NCI-H1436 (cell line): ENCODE measurements around the gene GPR39.

Experiments
- DNase-seq: peaks from one replicate; lab custom pipeline; 2025; lab: John Stamatoyannopoulos, UW

Gene GPR39

DNA sequence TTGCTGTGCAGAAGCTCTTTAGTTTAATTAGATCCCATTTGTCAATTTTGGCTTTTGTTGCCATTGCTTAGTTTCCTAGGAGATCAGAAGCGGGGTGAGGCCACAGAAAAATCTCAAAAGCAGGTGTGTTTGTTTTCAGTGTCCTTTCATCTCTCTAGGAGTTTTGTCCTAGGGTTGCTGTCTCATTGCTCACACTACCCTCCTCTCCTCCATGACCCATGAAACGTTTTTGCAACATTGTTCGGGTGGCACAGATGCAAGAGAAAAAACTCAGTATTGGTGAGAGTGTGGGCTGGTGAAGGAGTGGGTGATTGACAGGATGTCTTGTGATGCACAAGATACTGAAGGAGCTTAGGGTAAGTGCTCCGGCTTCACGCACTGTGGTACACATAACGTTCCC, 149.8 kb downstream of the GPR39 start:
- no peak for DNase-seq

- no peak for DNase-seq
Measured at GRCh38 chr2:132567682-132568081, 151.1 kb downstream of the GPR39 start.

DNA sequence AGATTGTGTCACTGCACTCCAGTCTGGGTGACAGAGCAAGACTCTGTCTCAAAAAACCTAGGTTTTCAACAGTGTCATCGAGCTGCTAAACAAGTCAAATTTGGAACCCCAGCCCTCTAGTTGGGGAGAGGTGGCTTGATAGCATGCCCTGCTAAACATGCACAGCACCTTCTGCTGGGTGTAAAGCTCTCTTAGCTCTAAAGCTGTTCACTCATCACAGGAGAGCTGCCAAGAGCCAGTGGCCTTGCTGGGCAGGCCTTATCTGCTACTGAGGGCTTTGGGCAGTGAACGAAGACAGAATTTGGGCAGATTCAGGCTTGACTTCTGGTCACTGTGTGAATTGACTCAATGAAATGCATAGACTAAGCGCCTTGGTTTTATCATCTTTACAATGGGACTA, 152.1 kb downstream of the GPR39 start:
- no peak for DNase-seq

GRCh38 chr2:132573444-132574007, 156.9 kb downstream of the GPR39 start:
- no peak for DNase-seq

GRCh38 chr2:132577686-132578085, 161.1 kb downstream of the GPR39 start:
- no peak for DNase-seq

DNA sequence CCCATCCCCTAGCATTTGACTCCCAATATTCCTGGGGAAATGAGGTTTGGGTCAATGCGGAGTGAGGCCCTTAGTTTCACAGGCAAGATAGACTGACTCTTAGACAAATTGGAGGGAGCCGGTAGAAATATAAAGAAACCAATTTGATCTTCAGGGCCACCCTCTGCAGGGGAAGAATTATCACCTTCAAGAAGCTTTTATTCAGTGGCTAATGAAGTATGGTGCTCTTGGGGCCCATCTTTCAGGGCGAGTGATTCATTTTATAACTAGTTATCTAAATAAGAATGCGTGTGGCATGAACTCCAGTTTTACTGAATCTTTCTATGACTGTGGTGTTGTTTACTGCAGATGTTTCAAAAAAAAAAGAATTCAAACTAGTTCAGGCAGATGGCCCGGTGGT, 165.0 kb downstream of the GPR39 start:
- DNase-seq: no peak

DNA sequence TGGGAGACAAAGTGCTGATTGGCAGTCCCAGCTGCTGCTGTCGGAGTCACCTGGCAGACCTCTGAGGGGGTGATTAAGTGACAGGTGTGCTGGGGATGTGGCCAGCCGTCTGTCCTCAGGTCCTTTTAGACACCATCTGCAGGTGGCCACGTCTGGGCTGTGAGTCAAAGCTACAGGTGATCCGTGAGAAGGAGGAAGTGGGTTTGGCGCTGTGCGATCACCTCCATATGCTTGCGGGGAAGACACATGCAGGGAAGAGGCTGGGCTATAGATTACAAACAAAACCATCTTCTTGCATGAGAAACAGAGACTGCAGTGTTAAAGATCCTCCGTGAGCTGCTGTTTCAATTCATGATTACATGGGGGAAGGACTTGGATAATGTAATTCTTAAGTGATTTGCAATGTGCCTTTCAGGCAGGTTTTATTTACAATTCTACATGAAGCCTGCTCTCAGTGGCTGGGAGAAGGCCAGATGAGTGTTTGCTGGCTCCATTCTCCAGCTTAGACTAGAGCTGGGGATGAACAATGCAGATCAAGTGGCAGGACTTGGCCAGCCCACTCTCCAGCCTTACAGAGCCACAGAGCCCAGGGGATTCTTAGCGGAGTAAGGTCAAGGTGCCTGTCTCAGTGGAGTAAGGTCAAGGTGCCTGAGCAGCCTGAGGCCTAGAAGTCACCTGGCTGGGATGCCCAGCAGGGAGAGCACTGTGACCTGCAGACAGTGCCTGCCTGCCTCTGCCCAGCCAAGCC, 165.6 kb downstream of the GPR39 start:
- DNase-seq: peak; percentile 52

- DNase-seq: no peak
Measured at GRCh38 chr2:132583666-132584360, 167.2 kb downstream of the GPR39 start.

- DNase-seq: no peak
Measured at GRCh38 chr2:132584976-132585817, 168.6 kb downstream of the GPR39 start.

DNA sequence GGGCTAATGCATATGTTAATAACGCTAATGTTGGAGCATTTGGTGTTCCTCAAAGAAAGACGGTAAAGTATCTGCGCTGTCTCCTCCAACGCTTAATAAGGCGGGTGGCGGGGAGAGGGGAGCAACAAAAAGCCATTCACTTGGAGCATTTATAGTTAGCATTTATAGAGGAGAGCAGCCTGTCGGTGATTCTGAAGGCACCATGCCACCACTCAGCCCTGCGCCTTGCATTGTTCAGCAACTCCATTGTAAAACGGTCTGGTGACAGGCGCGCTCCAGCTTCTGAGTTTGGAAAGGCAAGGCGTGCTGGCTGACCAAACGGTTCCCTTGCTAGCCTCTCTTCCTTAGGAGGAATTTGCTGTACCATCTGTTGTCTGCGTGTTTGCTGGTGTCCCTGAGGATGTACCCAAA, 169.5 kb downstream of the GPR39 start:
- no peak for DNase-seq

DNA sequence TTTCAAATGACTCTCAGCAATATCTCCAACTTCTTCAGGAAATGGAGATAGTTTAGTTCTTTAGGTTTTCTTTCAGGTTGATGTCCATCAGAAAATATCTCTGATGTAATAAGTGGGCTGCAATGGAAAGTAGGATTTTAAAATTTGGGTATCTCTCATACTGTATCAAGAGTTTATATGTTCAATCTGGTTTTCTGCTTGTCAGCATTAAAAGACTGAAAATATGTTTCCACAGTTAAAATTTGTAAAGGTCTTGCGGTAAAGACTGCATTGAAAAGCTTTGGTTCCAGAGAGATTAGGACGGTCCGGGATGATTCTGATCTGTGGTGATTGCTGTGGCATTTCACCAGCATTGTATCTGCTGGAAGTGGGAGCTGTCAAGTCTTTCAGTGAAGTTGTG, 170.2 kb downstream of the GPR39 start:
- DNase-seq: no peak

DNA sequence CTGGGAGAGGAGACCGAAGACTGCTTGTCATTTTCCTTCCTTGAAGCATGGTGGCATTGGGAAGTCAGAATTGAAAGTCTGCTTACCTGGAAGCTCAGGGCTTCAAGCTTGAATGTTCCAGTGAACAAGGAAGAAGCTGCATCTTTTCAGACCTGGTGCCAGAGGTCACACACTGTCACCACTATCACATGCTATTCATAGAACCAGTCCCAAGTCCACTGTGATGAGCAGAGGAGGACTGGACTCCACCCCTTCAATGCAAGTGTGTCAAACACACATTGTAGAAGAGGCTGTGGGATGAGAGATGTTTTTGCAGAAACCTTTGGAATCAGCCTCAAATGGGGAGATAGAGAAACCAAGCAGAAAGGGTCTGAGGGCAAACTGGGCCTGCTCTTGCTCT, 172.0 kb downstream of the GPR39 start:
- DNase-seq: no peak

DNA sequence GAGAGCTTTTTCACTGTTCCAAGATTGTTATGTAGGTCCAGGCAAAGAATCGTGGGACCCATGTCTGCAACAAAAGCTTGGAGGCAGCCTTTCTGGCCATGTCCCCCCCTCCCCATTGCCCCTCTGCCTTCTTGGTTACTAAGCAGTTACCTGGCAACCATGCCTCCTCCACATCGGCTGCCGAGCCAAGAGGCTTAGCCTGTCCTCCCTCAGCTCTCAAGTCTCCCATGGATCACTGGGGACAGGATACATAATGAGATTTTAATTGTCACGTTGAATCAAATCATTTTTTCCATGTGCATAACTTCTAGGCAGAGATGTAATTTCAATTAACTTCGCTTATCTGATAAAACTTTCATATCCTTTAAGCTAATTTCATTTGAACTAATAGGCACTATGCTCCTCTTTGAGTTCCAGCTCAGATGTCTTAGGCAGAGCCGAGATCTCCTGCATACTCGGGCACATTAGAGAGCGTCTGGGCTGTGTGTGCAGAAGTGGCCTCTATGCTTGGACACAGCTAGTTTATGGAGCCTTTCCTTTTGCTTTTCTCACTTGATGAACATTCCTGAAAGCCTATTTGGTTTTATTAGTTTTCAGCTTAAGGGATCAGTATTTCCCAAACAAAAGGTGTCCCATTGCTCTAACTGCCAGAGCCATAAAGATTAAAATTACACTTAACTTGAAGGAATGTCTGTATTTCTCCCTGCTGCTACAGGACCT, 172.7 kb downstream of the GPR39 start:
- DNase-seq: no peak

GRCh38 chr2:132589966-132590365, 173.4 kb downstream of the GPR39 start:
- DNase-seq: no peak

DNA sequence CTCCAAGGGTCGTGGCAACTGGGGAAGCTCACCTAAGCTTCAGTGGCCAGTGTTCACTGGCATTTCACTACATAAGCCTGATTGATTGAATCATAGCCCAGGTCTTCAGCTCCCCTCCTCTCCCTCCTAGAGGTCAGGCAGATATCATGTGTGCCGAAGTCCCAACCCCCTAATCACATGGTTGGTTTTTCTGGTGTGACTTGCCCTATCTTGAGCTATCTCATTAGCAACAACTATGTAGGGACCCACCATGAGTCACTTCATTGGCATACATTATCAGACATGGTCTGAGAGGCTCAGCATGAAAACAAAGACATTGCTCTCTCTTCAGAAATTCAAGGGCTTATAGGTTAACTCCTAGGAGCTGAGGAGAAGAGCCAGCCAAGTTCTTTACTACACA, 176.6 kb downstream of the GPR39 start:
- no peak for DNase-seq

GRCh38 chr2:132595186-132595585, 178.6 kb downstream of the GPR39 start:
- DNase-seq: no peak

GRCh38 chr2:132595693-132596092, 179.1 kb downstream of the GPR39 start:
- no peak for DNase-seq

GRCh38 chr2:132597166-132597565, 180.6 kb downstream of the GPR39 start:
- no peak for DNase-seq

DNA sequence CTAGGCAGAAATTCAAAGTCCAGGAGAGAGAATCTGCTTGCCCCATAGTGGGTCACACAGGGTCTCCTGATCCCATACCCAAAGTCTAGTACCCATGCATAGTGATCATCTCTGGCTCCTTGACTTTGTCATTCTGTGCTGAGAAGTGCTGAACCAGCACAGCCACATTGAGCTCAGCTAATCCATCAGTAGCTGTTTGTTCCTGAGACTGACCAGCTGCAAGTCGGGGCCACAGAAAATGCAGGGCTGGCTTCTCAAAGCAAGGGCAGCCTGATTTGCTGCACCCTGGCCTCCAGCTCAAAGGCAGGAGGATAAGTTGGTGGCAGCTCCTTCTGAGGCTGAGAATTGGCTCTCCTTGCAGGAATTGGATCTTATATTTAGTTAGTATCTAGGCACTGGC, 181.2 kb downstream of the GPR39 start:
- DNase-seq: no peak

GRCh38 chr2:132598536-132598935, 181.9 kb downstream of the GPR39 start:
- DNase-seq: no peak

DNA sequence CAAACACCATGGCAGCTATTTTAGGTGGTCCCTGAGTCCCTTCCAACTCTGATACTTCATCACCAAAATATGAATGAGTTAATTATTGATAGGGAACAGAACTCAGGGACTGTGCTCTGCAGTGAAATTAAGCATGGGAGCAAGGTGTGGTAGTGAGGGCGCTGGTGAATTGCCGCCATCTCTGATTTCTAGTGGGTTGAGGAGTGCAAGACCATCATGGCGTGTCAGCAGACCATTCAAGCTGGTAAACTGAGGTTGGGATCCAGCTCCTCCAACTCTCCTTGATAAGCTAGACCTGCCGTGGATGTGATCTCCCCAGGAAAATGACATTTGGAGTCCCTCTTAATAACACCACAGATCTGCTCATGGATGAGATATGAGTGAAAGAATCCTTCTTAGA, 183.0 kb downstream of the GPR39 start:
- no peak for DNase-seq

GRCh38 chr2:132604561-132604960, 188.0 kb downstream of the GPR39 start:
- DNase-seq: no peak
